ENCODE data around the gene UNC45A. TPM values are rescaled to one million over a fixed set of nuclear protein-coding genes. Genes with fewer than 3 reads are reported as not detected.

UNC45A gene
- total RNA-seq, 1 experiment from 2014 or later: 84.4 TPM

- CTCF ChIA-PET: interaction anchor here (1.1 to 3.4 kb wide), 2 partner anchors 96 kb away, joined by 3 to 16 read pairs; no protein-coding TSS in a partner anchor
- Histone ChIP-seq H3K4me3 (ENCODE audit: low read depth in 2 of 2, low read length in 2 of 2) (peak overlapping the region; percentile 77 to 81; a peak in 3 of 4 replicates), H3K9me3 (ENCODE audit: control insufficient read depth, insufficient read depth, low read depth, low read length) (no peaks in the 10 kb centered on the region), H3K27me3 (ENCODE audit: control insufficient read depth, insufficient read depth, low read length) (no peaks in the 10 kb centered on the region), H3K4me1 (ENCODE audit: control insufficient read depth, insufficient read depth, low read length) (peaks cover 23% of the 10 kb centered on the region), H3K36me3 (ENCODE audit: control insufficient read depth, insufficient read depth, low read length) (peaks cover 4% of the 10 kb centered on the region; the same call in 1 of the 2 replicates), H3K27ac (ENCODE audit: low read length) (peak overlapping the region; percentile 96)
- no peak for DNase-seq (ENCODE audit: low read depth, low spot score)
- TF ChIP-seq SIN3A (IDR thresholded peaks at IDR 0.05; ENCODE audit: borderline replicate concordance, insufficient read depth, low read depth, low read length): no peak
- TF ChIP-seq CTCF (IDR thresholded peaks at IDR 0.05): no peak
- TF ChIP-seq REST (IDR thresholded peaks at IDR 0.05; ENCODE audit: insufficient read depth in 1 of 2, low read depth in 2 of 2, low read length in 1 of 2): no peak
- TF ChIP-seq POLR2AphosphoS5 (IDR thresholded peaks at IDR 0.05; ENCODE audit: low read depth, low read length): no peak
- TF ChIP-seq TCF7L2 (IDR thresholded peaks at IDR 0.05; ENCODE audit: low read depth, low read length): no peak
- POLR2A ChIA-PET: no interaction called here
- intact Hi-C loops (cut with micrococcal nuclease; ENCODE audit: unreplicated experiment): no loop called here
- BruUV-seq (replicated peaks): TSS peak; percentile 71
- in situ Hi-C loops (cut with HindIII; ENCODE audit: low pct_unique_long_range_greater_than_20kb, low sequenced_read_pairs): no loop called here
- no peak for ATAC-seq
Measured at GRCh38 chr15:90953947-90954711, 19.0 kb downstream of the UNC45A start.

- CTCF ChIA-PET: interaction anchor here (3.4 kb wide), 1 partner anchor 95 kb away, joined by 16 read pairs; no protein-coding TSS in a partner anchor
- TF ChIP-seq TCF7L2 (IDR thresholded peaks at IDR 0.05; ENCODE audit: low read depth, low read length) (peak; percentile 70; the same call in 1 of the 2 replicates), CTCF (IDR thresholded peaks at IDR 0.05) (no peak), SIN3A (IDR thresholded peaks at IDR 0.05; ENCODE audit: borderline replicate concordance, insufficient read depth, low read depth, low read length) (peak; percentile 67; the same call in 1 of the 2 replicates), POLR2AphosphoS5 (IDR thresholded peaks at IDR 0.05; ENCODE audit: low read depth, low read length) (peak; percentile 97), REST (IDR thresholded peaks at IDR 0.05; ENCODE audit: insufficient read depth in 1 of 2, low read depth in 2 of 2, low read length in 1 of 2) (no peak)
- ATAC-seq (peak; percentile 91), DNase-seq (ENCODE audit: low read depth, low spot score) (peak; percentile 84)
- no peaks in the 10 kb centered on the region for H3K9me3 ChIP-seq (ENCODE audit: control insufficient read depth, insufficient read depth, low read depth, low read length)
- H3K36me3 ChIP-seq (ENCODE audit: control insufficient read depth, insufficient read depth, low read length): peaks cover 4% of the 10 kb centered on the region; the same call in 1 of the 2 replicates
- H3K4me1 ChIP-seq (ENCODE audit: control insufficient read depth, insufficient read depth, low read length): peaks cover 17% of the 10 kb centered on the region
- intact Hi-C loops (cut with micrococcal nuclease; ENCODE audit: unreplicated experiment): no loop called here
- peak within 1 kb of the TSS; percentile 77 to 81 for H3K4me3 ChIP-seq (ENCODE audit: low read depth in 2 of 2, low read length in 2 of 2)
- H3K27ac ChIP-seq (ENCODE audit: low read length): peak within 1 kb of the TSS; percentile 96
- in situ Hi-C loops (cut with HindIII; ENCODE audit: low pct_unique_long_range_greater_than_20kb, low sequenced_read_pairs): no loop called here
- POLR2A ChIA-PET: interaction anchor here (0.7 kb wide), 1 partner anchor 25 kb away, joined by 5 read pairs; no protein-coding TSS in a partner anchor
- TSS peak; percentile 78 for BruUV-seq (replicated peaks)
- no peaks in the 10 kb centered on the region for H3K27me3 ChIP-seq (ENCODE audit: control insufficient read depth, insufficient read depth, low read length)
Measured at GRCh38 chr15:90954712-90955623, 19.9 kb downstream of the UNC45A start, which contains the start of gene RCCD1. Gene RCCD1 (plus strand): TSS chr15:90954884. CDS start chr15:90956735, 1,851 bp downstream.

Measured in Panc1 (cell line).